AG04450 (cell line): Measurements from ENCODE around the gene MICOS13. TPM values are rescaled to one million over a fixed set of nuclear protein-coding genes. Genes with fewer than 3 reads are reported as not detected.

ENCODE experiments used
- CTCF ChIA-PET: fragments of 300-600, 350-600 bp; formaldehyde crosslinking; extraction: SDS; loops from one replicate; lab custom pipeline; 2022; ENCODE audit warnings: antibody characterized with exemption, inconsistent platforms; lab: Charles Lee
- POLR2A ChIA-PET: fragments of 350-600 bp; formaldehyde crosslinking; extraction: SDS; loops from one replicate; lab custom pipeline; 2021; ENCODE audit warnings: antibody characterized with exemption, inconsistent platforms; lab: Yijun Ruan, JAX
- DNase-seq: peaks from one replicate; pipeline ENCODE4 v3.0.0-alpha.2; 2011; ENCODE audit warnings: low read depth, low spot score
- H3K27ac ChIP-seq: one replicate; pipeline ENCODE4 v1.5.1; 2012; ENCODE audit warnings: low read depth, low read length, control low read depth
- H3K27me3 ChIP-seq: one replicate; pipeline ENCODE4 v1.6.0; 2012; ENCODE audit warnings: low read length; ENCODE audit not compliant: control insufficient read depth, insufficient read depth
- H3K4me3 ChIP-seq: 2 replicates; pipeline ENCODE4 v1.5.1; 2011; ENCODE audit warnings: mild to moderate bottlenecking, low read depth, low read length, control low read depth
- H3K9me3 ChIP-seq: 2 replicates; pipeline ENCODE4 v1.5.1; 2012; ENCODE audit warnings: low read length; ENCODE audit not compliant: control insufficient read depth, insufficient read depth
- CTCF ChIP-seq: IDR thresholded peaks from 2 replicates; pipeline ENCODE4 v1.5.1; 2011; ENCODE audit warnings: low read depth, low read length, control low read depth, inconsistent platforms
- polyA plus RNA-seq: library from polyadenylated mRNA; depleted of rRNA; stranded (reverse); fragments of >200 nt; gene quantifications from 2 replicates; pipeline ENCODE4 v1.2.3, GENCODE V29; 2011

Gene MICOS13
- polyA plus RNA-seq, 1 experiment, result 25.2 TPM

DNA sequence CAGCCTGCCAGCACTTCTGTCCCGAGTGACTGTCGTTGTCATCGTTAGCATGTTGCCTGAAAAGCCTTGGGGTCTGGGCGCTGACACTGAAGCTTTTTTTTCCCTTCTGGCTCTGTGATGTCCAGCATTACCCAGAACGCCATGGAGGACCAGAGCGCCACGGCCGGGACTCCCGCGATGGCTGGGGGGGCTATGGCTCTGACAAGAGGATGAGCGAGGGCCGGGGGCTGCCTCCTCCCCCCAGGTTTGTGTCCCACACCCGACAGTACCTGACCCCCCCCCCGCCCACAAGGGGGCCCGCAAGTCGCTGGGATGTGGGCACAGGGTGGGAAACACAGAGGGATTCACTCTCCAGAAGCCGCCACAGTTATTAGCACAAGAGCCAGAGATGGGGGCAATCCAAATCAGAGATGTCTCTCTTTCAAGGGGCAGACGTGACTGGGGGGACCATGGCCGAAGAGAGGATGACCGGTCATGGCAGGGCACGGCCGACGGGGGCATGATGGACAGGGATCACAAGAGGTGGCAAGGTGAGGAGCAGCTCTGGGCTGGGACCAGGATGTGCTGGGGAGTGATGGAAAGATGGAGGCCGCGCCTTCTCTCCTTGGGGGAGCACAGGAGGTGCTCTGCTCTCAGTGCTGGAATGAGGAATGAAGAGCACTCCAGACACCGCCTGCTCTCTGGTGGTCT, 13.2 kb downstream of the MICOS13 start:
- Histone ChIP-seq H3K27me3 (no peaks in the 10 kb centered on the region), H3K27ac (no peak overlapping the region), H3K9me3 (no peaks in the 10 kb centered on the region), H3K4me3 (no peak overlapping the region)
- ChIA-PET CTCF (no interaction called here), POLR2A (no interaction called here)
- no peak for DNase-seq
- no peak for TF ChIP-seq CTCF

DNA sequence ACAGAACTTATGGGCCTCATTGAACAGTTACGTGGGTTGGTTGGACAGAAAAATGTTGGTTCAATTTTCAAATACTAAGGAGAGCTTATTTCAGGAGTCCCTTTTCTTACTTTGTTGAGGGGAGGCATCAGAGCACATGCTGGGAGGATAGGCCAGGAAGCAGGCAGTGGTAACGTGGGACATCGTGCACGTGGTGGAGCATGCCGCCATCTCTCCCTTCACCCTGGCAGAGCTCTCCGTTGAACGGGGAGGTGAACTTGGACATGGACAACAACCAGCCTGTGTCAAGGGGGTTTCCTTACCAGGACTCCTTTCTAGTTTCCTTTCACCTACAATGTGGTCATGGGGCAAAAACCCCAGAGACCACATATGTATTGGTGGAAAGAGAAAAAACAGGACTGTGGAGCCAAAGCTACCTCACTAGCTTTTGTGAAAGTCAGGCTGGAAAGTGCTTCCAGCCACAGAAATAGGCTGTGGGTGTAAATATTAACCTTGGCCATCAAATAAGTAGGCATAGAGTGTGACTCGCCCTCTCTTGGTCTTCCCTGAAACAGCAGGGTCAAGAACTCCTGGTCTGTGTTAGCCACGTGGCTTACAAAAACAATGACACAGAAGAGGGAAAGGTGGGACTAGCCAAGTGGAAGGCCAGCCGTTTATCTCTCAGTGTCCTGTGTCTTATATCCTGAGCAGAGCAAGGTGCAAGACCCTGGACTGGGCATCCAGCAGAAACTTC, 14.4 kb downstream of the MICOS13 start:
- H3K27ac ChIP-seq, result peak overlapping the region; percentile 47
- peak; percentile 42 for TF ChIP-seq CTCF

DNA sequence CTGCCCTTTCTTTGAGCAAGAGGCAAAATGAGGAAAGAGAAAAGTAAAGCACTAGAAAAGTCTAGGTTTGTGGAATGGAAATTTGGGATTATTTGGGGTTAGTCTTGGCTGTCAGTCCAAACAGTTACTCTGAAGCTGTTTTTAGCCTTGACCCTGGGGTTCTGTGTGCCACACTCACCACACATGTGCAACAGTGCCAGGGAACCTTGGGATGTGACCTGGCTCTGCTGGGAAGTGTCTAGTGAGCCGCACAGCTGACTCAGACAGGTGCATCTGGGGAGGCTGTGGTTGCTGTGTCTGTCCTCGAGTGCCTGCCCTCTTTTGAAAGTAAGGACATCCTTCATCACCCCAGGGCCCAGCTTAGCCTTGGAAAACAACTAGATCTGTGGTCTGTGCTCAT, 15.8 kb downstream of the MICOS13 start:
- H3K27me3 ChIP-seq, result no peaks in the 10 kb centered on the region
- CTCF ChIA-PET, result interaction anchor here (1.1 to 1.8 kb wide), 2 partner anchors 22 to 25 kb away, joined by 3 to 5 read pairs; partner anchors contain the start of gene RPL36
- POLR2A ChIA-PET, result no interaction called here
- no peak for DNase-seq
- H3K27ac ChIP-seq, result no peak overlapping the region
- no peak overlapping the region for H3K4me3 ChIP-seq
- H3K9me3 ChIP-seq, result no peaks in the 10 kb centered on the region
- no peak for TF ChIP-seq CTCF

More for the DNA sequence above, 14.4 kb downstream of the MICOS13 start:
- Histone ChIP-seq H3K4me3 (no peak overlapping the region), H3K9me3 (no peaks in the 10 kb centered on the region), H3K27me3 (no peaks in the 10 kb centered on the region)
- CTCF ChIA-PET, result interaction anchor here (1.8 kb wide), 1 partner anchor 24 kb away, joined by 5 read pairs; the partner anchor contains the start of gene RPL36
- DNase-seq, result peak; percentile 41
- POLR2A ChIA-PET, result no interaction called here

- CTCF ChIA-PET, result interaction anchor here (1.8 kb wide), 1 partner anchor 26 kb away, joined by 5 read pairs; the partner anchor contains the start of gene RPL36
- no peak for TF ChIP-seq CTCF
- no peak overlapping the region for H3K4me3 ChIP-seq
- no peaks in the 10 kb centered on the region for H3K27me3 ChIP-seq
- POLR2A ChIA-PET, result no interaction called here
- no peaks in the 10 kb centered on the region for H3K9me3 ChIP-seq
- DNase-seq, result no peak
- no peak overlapping the region for H3K27ac ChIP-seq
Observed at GRCh38 chr19:5663904-5664303, 16.4 kb downstream of the MICOS13 start.

- CTCF ChIA-PET, result interaction anchor here (1.3 kb wide), 1 partner anchor 28 kb away, joined by 4 read pairs; the partner anchor contains the start of gene RPL36
- DNase-seq, result no peak
- no peak overlapping the region for H3K4me3 ChIP-seq
- no peak for TF ChIP-seq CTCF
- H3K27me3 ChIP-seq, result no peaks in the 10 kb centered on the region
- no peak overlapping the region for H3K27ac ChIP-seq
- POLR2A ChIA-PET, result interaction anchor here (0.7 to 1.6 kb wide), 2 partner anchors 22 to 39 kb away, joined by 5 to 10 read pairs; partner anchors contain the start of genes SAFB and SAFB2
- H3K9me3 ChIP-seq, result no peaks in the 10 kb centered on the region
Observed at GRCh38 chr19:5661483-5661882, 18.8 kb downstream of the MICOS13 start.
